ENCODE data around the gene GJA3. TPM values are rescaled to one million over a fixed set of nuclear protein-coding genes. Genes with fewer than 3 reads are reported as not detected.

The GJA3 gene
- total RNA-seq (0.26 and 0.33 TPM in 2 replicates), polyA plus RNA-seq (0.44 and 1.1 TPM in 2 replicates), polyA minus RNA-seq (ENCODE audit: low replicate concordance) (0.52 and 0.59 TPM in 2 replicates)
- 1.1 and 1.4 TPM in 2 replicates for polyA plus RNA-seq (2012)

- H3K27ac ChIP-seq (ENCODE audit: insufficient read depth, low read length) = no peak within 1 kb of the TSS
- peaks cover 8% of the 10 kb centered on the region for H3K27me3 ChIP-seq (ENCODE audit: control insufficient read depth, insufficient read depth, low read length)
- TF ChIP-seq EZH2 (IDR thresholded peaks at IDR 0.05; ENCODE audit: low read length, missing control alignments) (no peak), CTCF (conservative IDR thresholded peaks at IDR 0.05 in 1 of 2, IDR thresholded peaks at IDR 0.05 in 1 of 2; ENCODE audit: low read depth in 1 of 2, low read length in 2 of 2) (no peak)
- peak within 1 kb of the TSS; percentile 6 for H2AFZ ChIP-seq (ENCODE audit: low read length)
- no peaks in the 10 kb centered on the region for H3K4me1 ChIP-seq (ENCODE audit: control insufficient read depth, extremely low read depth, insufficient read depth, low read length)
- peak within 1 kb of the TSS; percentile 72 for H3K4me2 ChIP-seq (ENCODE audit: extremely low read depth, insufficient read depth, low read length)
- no peaks in the 10 kb centered on the region for H3K79me2 ChIP-seq (ENCODE audit: control insufficient read depth, insufficient read depth, low read length)
- H3K9me3 ChIP-seq (ENCODE audit: control insufficient read depth, insufficient read depth, low read depth, low read length) = no peaks in the 10 kb centered on the region
- no peaks in the 10 kb centered on the region for H3K36me3 ChIP-seq (ENCODE audit: control insufficient read depth, insufficient read depth, low read length)
- peak within 1 kb of the TSS; percentile 28 to 59 (median 46) for H3K4me3 ChIP-seq (replicated peaks in 1 of 4; ENCODE audit: control extremely low read depth in 1 of 4, insufficient read depth in 1 of 4, low read depth in 3 of 4, low read length in 4 of 4)
- no peaks in the 10 kb centered on the region for H4K20me1 ChIP-seq (ENCODE audit: control insufficient read depth, extremely low read depth, insufficient read depth, low read length)
- peak; percentile 29 to 44 for DNase-seq (ENCODE audit: low read depth in 2 of 2)
- H3K9ac ChIP-seq (ENCODE audit: insufficient read depth, low read length) = no peak within 1 kb of the TSS
Measured at GRCh38 chr13:20160306-20161274, at the start of gene GJA3. Gene GJA3 (minus strand): TSS chr13:20161052. CDS start chr13:20143288, 17,764 bp downstream.

- Histone ChIP-seq H4K20me1 (ENCODE audit: control insufficient read depth, extremely low read depth, insufficient read depth, low read length) (no peaks in the 10 kb centered on the region), H3K27ac (ENCODE audit: insufficient read depth, low read length) (no peak overlapping the region), H3K4me3 (replicated peaks in 1 of 4; ENCODE audit: control extremely low read depth in 1 of 4, insufficient read depth in 1 of 4, low read depth in 3 of 4, low read length in 4 of 4) (no peak overlapping the region), H3K4me1 (ENCODE audit: control insufficient read depth, extremely low read depth, insufficient read depth, low read length) (no peaks in the 10 kb centered on the region), H3K9me3 (ENCODE audit: control insufficient read depth, insufficient read depth, low read depth, low read length) (no peaks in the 10 kb centered on the region), H3K27me3 (ENCODE audit: control insufficient read depth, insufficient read depth, low read length) (peaks cover 3% of the 10 kb centered on the region), H3K36me3 (ENCODE audit: control insufficient read depth, insufficient read depth, low read length) (no peaks in the 10 kb centered on the region), H3K79me2 (ENCODE audit: control insufficient read depth, insufficient read depth, low read length) (no peaks in the 10 kb centered on the region), H2AFZ (ENCODE audit: low read length) (no peak overlapping the region), H3K9ac (ENCODE audit: insufficient read depth, low read length) (no peak overlapping the region), H3K4me2 (ENCODE audit: extremely low read depth, insufficient read depth, low read length) (no peak overlapping the region)
- TF ChIP-seq EZH2 (IDR thresholded peaks at IDR 0.05; ENCODE audit: low read length, missing control alignments) (no peak), CTCF (conservative IDR thresholded peaks at IDR 0.05 in 1 of 2, IDR thresholded peaks at IDR 0.05 in 1 of 2; ENCODE audit: low read depth in 1 of 2, low read length in 2 of 2) (no peak)
- no peak for DNase-seq (ENCODE audit: low read depth in 2 of 2)
Measured at GRCh38 chr13:20209948-20210347, 49.1 kb upstream of the GJA3 start.

- TF ChIP-seq EZH2 (IDR thresholded peaks at IDR 0.05; ENCODE audit: low read length, missing control alignments) (no peak), CTCF (conservative IDR thresholded peaks at IDR 0.05 in 1 of 2, IDR thresholded peaks at IDR 0.05 in 1 of 2; ENCODE audit: low read depth in 1 of 2, low read length in 2 of 2) (no peak)
Measured at GRCh38 chr13:20206698-20207235, 45.9 kb upstream of the GJA3 start.

More at GRCh38 chr13:20206698-20207235, 45.9 kb upstream of the GJA3 start:
- no peak for DNase-seq (ENCODE audit: low read depth in 2 of 2)
- H3K4me2 ChIP-seq (ENCODE audit: extremely low read depth, insufficient read depth, low read length) = no peak overlapping the region
- H3K79me2 ChIP-seq (ENCODE audit: control insufficient read depth, insufficient read depth, low read length) = no peaks in the 10 kb centered on the region
- no peak overlapping the region for H3K4me3 ChIP-seq (replicated peaks in 1 of 4; ENCODE audit: control extremely low read depth in 1 of 4, insufficient read depth in 1 of 4, low read depth in 3 of 4, low read length in 4 of 4)
- H3K9ac ChIP-seq (ENCODE audit: insufficient read depth, low read length) = no peak overlapping the region
- H3K4me1 ChIP-seq (ENCODE audit: control insufficient read depth, extremely low read depth, insufficient read depth, low read length) = no peaks in the 10 kb centered on the region
- H3K9me3 ChIP-seq (ENCODE audit: control insufficient read depth, insufficient read depth, low read depth, low read length) = no peaks in the 10 kb centered on the region
- no peak overlapping the region for H2AFZ ChIP-seq (ENCODE audit: low read length)
- no peaks in the 10 kb centered on the region for H4K20me1 ChIP-seq (ENCODE audit: control insufficient read depth, extremely low read depth, insufficient read depth, low read length)
- no peak overlapping the region for H3K27ac ChIP-seq (ENCODE audit: insufficient read depth, low read length)
- H3K36me3 ChIP-seq (ENCODE audit: control insufficient read depth, insufficient read depth, low read length) = no peaks in the 10 kb centered on the region
- H3K27me3 ChIP-seq (ENCODE audit: control insufficient read depth, insufficient read depth, low read length) = peaks cover 5% of the 10 kb centered on the region
